Fibroblast of gingiva (primary cell): ENCODE measurements around the gene SFXN3.
"Not testable (repeated sequence)": the region's sequence is repeated elsewhere in the genome, so short reads cannot be mapped to it uniquely, and the experiment has no call there.

Experiments
- DNase-seq: peaks from one replicate; pipeline ENCODE4 v3.0.0-alpha.2; 2011; ENCODE audit warnings: low read depth

SFXN3 gene

DNA sequence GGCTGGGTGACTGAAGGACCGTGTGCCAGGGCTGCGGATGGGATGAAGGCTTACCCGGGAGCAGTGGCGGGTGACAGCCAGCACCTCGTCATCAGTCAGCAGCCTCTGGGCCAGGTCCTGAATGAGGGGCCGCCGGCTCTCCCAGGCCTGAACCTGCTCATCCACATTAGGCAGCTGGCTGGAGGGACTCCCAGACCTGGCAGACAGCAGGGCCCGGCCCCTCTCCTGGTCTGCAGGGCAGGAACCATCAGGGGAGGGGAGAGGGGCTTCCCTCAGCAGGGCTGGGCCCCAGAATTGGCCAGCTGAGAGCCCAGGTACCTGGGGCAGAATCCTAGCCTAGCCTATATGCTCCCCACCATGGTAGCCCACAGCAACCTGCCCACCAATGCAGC is 15.5 kb upstream of the SFXN3 start:
- DNase-seq = no peak

DNA sequence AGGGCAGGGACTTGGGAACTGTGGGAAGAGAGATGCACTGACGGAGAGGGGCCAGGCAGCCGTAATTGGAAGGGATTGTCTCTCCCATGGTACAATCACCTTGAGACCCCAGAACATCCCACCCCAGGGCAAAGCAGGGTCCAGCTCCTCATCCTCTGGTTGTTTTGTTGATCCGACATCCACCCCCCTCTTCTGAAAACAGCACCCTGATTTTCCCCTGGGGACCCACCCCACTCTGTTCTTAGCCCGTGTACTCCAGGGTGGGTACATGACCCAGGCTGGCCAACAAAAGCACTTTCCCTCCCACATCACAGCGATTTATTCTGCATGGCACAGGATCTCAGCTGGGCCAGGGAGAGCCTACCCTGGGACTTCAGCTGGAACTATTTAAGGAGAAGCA is 14.2 kb upstream of the SFXN3 start:
- no peak for DNase-seq

DNA sequence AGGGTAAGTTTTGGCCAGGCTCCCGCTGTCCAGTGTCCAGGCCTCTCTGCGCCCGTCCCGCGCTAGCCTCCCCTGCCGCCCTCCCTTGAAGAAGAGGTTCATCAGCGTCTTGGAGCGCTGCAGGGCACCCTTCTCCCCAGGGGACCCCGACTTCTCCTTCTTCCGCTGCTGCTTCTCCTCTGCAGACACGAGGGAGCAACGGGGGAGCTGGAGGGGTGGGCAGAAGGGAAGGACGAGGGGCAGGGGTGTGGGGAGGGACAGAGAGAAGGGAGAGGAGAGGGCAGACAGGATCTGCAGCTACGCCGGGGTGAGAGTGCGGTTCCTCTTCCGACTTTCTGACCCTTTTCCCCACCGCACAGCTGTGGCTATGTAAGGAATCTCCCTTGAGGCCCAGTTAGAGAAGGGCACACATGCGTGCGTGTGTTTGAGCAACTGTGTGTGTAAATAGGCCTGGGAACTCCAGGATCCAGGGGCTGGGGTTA is 12.9 kb upstream of the SFXN3 start:
- DNase-seq = no peak

DNA sequence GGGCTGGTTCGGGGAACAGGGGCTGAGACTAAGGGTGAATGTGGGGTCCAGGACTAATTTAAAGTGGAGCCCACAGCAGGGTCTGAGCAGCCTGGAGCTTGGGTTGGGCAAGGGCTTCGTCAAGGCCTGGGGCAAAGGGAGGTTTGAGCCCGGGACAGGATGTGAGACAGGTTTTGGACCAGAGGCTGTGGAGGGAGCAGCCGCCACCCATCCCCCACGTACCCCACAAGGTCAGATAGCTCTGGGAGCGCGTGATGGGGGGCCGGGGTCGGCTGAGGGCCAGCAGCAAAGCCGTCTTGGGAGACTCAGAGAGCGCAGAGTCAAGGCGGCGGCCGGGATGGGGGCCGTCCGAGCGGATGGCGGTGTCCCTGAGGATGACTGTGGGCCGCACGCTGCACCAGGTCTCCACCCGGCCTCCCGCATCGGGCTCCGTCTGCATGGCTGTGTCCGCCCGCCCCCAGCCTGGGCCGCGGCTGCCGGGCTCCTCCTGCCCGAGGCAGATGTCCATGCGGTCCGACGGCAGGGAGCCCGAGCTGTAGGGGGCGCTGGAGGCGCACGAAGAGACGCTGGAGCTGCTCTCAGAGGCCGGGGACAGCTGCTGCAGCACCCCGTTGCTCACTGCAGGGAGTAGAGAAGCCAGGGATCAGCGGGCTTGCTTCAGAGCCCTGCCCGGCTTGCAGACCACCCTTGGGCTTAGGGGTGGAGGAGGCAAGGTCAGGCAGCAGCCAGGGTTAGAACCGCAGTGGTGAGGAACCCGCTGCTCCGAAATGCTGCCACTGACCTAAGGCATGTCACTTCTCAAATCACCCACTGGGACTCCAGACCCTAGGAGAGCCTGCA is 12.2 kb upstream of the SFXN3 start:
- peak; percentile 71 for DNase-seq

DNA sequence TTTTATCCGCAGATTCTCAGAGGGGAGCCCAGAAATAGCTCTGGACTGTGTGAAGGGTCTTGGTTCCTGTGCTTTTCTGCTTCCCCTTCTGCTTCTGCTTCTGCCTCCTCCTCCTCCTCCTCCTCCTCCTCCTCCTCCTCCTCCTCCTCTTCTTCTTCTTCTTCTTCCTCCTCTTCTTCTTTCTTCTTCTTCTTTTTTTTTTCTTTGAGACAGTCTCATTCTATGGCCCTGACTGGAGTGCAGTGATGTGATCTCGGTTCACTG is 11.7 kb upstream of the SFXN3 start:
- DNase-seq = no peak

DNA sequence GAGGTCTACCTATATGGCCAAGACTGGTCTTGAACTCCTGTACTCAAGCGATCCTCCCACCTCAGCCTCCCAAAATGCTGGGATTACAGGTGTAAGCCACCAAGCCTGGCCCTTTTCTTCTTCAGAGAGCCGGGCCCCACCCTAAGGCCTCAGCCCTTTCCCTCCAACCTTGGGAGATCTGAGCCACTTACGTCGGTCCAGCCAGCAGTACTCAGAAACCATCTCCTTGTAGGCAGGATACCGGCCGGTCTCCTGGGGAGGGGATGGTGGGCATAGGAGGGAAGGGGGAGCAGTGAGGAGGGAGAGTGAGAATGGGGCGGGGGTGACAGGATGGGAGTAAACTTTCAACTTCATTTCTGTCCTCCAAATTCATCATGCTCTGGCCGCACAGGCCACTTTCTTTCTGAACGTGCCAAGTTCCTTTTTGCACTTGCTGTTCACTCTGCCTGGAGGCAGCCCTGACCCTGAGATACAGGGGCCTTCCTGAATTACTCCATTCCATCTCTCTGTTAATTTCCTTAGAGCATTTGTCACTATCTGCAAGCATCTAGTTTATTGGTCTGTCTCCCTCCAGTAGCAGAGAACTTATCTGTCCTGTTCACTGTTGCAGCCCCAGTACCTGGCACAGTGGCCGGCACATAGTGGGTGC is 10.5 kb upstream of the SFXN3 start:
- DNase-seq = no peak

DNA sequence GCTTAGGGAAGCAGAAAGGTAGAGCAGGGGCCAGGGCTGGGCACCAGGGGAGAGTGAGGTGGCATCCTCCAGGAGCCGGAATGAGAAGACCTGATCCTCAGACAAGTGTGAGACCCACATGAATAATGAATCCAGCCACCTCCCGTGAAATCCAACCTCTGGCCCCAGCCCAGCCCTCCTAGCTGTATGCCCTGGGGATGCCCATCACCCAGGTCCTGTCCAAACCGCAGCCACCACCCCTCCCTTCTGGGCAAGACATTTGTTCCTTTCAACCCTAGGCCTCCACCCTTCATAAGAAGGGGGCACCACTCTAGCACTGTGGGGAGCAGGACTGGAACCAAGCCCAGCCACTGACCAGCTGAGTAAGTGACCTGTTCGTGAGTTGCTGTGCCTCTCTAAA is 9.8 kb upstream of the SFXN3 start:
- DNase-seq = no peak

DNA sequence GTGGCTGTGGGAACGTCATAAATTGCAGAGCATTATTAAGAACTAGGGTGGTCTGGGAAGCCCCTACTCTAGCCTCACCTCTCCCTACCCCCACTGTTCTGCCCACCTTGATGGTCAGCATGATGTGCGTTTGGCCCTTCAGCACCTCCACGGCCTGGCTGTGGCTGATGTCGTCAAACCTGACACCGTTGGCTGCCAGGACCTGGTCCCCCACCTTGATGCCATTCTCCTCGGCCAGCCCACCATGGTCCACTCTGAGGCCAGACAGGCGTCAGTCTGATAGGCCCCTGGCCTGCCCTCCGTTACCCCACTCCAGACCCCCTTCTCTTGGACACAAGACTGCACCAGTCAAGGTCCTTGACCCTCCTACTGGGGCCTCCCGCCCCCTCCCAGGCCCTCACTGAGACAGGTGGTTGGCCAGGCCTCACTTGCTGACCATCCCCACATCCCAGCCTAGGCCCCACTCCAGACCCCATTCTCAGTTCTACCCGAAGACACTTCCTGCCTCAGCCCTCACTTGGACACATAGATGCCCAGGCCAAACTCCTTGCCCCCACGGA is 9.3 kb upstream of the SFXN3 start:
- no peak for DNase-seq

DNA sequence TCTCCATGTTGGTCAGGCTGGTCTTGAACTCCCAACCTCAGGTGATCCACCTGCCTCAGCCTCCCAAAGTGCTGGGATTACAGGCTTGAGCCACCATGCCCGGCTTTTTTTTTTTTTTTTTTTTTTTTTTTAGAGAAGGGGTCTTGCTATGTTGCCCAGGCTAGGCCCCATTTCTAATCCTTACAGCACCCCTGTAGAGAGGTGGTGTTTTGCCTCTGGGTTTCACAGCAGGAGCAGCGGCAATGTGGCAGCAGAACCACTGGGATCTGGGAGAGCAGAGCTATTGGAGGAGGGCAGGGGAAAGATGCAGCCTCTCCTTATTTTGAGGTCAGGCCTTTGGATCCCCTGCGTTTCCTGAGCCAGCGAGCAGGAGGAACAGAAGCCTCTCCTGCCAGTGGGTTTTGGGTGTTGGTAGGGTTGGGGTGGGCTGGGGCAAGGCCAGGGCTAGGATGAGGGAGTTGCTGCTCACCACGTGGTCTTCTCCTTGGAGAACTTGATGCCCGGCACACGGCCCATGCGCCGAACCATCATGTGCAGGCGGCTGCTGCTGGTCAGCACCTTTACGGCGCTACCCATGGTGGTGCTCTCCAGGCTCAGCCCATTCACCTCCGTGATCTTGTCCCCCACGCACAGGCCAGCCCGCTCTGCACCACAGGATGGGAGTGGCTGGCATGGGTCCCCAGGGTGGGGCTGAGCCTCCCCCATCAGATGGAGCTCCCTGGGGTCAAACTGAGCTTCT is 7.9 kb upstream of the SFXN3 start:
- no peak for DNase-seq

DNA sequence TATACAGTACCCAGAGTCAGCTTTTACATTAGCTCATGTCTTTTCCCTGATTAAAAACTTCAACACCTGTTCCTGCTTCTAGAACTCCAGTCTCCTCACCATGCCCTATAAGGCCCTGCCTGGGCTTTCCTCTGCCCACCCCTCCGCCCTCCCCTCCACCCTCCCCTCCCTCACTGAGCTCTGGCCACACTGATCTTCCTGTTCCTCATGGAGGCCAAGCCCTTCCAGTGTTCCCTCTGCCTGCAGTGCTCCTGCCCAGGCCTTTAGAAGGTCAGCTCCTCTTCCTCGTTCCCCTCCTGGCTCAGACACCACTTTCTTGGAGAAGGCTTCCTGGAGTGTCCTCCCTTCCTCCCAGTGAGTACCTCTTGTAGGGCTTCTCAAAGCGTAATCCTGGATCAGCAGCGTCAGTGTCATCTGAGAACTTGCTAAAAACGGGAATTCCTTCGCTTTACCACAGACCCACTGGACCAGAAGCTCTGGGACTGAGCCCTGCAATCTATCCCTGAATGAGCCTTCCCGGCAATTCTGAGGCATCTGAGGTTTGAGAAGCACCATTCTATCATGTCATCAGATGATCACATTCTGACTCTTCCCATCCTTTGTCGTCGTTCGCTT is 3.8 kb upstream of the SFXN3 start:
- DNase-seq = no peak

DNA sequence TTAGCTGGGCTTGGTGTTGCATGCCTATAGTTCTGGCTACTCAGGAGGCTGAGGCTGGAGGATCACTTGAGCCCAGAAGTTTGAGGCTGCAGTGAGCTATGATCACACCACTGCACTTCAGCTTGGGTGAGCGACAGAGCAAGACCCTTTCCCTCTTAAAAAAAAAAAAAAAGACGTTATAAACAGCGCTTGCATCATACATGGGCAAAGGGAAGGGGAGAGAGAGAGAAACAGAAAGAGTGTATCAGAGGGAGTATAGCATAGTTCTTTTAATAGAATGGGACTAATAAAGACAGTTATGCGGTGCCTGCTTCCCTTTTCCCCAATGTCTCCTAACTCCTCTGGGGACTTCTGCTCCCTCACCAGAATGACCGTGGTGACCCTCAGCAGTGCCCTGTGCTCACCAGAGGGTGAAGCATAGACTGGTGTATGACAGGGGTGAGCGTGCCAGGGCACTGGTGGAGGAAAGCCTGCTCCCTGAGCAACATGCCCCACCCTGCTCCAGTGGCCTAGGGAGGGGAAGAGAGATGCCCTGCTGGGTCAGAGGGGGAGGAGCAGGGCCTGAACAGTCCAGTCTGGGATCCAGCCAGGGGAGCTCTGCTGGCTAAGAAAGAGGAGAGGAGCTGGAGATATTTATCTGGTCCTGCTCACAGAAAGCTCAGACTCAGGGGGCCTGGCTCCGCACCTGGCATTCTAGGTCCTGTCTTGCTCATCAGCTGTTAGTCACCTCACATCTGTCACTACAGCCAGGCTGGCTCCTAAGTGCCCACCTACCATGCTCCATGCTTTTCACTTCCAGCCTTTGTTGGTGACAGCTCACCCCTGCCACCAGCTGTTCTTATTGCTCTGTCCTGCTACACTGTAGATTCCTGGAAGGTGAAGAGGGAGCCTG is 2.3 kb upstream of the SFXN3 start:
- DNase-seq = no peak

DNA sequence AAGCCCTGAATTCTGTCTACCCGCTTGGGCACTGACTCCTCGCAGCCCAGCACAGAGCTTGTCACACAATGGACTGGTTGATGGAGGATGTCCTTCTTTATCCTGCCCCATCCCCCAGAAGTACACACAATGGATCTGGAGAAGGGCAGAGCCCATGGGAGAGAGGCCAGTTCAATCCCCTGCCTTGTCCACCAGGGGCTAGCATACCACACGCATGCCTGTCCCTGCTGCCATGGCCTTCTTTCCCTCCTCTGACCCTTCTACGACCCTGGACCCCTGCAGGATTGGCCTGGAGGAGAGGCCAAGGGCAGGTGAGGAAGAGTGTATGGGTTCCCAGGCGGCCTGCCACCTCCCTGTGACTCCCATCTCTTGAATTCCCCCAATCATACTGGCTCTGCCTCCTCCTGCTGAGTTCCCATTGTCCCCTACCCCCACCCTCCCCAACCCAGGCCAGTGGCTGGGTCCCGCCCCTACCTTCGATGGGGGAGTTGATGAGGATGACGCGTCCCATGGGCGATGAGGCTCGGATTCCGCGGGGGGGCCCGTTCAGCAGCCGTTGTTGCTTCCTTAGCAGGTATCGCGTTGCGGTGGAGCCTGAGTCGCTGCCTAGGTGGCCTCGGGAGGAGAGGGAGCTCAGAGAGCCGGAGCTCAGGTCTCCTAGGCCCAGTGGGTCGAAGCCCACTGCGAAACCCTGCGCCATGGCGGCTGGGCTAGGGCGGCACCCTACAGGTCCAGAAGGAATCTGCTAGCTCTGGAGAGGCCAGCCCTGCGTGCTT is 1.3 kb upstream of the SFXN3 start:
- DNase-seq = no peak

DNA sequence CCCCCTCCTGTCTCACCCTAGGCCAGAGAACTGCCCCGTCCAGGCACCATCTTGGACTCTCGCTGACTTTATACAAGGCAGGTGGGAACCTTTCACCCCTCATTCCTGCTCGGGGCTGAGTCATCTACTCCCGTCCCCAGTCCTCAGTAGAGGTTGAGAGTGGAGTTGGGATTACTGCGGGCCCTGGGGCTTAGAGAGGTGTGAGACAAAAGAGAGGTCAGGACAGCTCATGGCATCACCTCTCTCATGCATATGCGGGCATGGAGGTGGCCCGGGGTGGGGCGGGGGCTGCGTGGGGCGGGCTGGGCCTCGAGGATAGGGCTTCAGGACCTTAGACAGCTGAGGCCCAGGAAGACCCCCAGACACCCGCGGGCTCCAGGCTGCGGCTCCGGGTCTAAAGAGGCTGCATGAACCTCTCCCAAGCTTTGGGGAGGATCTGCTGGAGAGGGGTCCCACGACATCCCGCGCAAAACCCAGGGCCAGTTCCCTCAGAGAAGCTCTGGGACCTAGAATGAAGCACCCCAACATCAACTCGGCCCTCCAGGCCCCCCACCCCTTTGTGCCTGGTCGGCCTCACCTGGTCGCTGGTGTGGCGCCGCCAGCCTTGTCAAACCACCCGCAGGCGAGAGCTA is 422 bp upstream of the SFXN3 start:
- DNase-seq = no peak

DNA sequence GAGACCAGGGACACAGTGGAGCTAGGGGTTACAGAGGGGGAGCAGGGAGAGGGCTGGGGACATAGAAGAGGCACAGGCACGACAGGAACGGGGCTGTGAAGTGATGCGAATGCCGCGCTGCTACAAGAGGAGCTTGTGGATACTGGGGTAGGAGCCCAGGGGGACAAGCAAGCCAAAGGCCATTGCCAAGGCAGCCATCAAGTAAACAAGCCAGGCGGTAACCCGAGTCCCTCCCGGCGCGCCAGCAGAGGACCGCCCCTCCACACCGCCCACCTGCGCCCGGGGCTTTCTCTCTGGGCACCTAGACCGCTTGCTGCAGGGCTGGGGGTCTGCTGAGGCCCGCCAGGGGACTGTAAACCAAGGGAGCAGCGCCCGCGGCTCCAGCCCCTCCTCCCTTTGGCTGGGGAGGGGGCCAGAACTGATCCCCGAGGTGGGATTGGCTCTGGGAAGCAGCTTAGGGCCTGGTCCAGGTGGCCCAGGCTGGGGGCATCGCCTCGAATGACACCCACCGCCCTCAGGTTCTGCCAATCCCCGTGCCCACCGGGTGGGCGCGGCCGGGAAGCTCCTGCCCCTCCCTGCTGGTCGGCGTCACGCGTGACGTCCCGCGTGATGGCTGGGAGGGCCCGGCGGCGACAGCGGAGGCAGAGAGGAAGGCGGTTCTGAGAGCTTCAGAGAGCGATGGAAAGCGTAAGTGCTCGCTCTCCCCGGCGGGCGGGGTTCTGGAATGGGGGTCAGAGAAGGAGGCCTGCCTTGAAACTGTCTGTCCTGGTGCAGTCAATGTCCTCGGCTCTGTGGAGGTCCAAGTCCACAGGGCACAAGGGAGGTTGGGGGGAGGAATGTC is 982 bp downstream of the SFXN3 start:
- DNase-seq = peak; percentile 73

DNA sequence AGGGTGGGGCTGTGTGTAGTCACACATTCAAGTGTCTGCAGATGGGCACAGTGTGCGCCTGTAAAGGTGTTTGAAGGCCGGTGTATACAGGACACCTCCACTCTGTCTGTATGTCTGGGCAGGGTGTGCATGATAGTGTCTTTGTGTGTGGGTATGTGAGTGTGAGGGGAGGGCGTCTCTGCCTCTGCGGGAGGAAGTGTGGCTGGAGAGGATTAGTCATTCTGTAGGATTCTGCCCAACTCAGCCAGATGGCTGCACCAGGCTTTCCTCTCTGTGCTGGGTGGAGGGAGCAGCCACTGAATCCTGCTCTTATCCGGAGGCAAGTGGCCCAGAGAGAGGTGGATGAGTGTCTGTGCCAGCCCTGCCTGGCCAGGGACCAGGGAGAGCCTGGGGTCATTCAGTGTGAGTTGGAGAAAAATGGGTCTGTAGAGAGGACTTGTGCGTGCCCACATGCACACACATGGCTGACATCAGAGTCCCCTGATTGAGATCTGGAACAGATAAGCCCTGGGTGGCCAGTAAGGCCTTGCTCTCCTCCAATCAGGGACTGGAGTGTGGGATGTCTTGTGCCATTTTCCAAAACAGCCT is 1.7 kb downstream of the SFXN3 start:
- DNase-seq = peak; percentile 79

DNA sequence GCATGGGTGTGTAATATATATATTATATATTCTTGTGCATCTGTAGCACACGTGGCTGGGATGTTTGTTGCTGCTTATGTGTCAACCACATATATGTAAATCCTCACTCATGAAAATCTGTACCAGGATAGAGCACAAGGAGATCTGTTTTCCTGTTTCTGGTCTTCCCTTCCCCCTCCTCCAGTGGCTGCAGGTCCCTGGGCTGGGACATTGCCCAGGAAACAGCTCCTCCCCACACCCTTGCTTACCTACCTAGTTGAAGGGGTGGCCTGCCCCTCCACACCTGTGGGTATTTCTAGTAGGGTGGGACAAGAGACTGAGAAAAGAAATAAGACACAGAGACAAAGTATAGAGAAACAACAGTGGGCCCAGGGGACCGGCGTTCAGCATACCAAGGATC is 2.2 kb downstream of the SFXN3 start:
- DNase-seq = no peak

DNA sequence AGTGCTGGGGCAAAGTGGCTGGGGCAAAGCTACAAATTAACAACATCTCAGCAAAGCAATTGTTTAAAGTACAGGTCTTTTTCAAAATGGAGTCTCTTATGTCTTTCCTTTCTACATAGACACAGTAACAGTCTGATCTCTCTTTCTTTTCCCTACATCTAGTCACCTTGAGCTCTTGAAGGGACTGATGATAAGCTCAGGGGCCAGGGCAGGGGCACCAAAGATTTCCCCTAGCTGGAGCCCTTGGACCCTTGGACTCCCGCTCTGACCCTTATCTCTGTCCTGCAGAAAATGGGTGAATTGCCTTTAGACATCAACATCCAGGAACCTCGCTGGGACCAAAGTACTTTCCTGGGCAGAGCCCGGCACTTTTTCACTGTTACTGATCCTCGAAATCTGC is 3.4 kb downstream of the SFXN3 start:
- DNase-seq = not testable (repeated sequence)

DNA sequence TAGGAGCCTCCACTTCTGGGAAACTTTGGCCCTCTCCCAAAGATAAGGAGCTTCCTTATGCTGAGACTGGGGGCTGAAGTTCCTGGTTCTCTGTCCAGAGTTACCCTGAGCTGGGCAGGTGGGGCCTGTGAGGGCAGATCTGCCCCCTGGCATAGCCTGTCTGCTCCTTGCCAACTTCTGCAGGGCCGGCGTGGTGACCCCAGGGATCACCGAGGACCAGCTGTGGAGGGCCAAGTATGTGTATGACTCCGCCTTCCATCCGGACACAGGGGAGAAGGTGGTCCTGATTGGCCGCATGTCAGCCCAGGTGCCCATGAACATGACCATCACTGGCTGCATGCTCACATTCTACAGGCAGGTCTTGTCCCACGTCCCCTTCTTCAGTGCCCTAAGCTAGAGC is 4.3 kb downstream of the SFXN3 start:
- no peak for DNase-seq
